Fibroblast of skin of right quadriceps (primary cell): Measurements from ENCODE around the gene ZNF841.
"Not testable (repeated sequence)": the region's sequence is repeated elsewhere in the genome, so short reads cannot be mapped to it uniquely, and the experiment has no call there.

ENCODE experiments used
- DNase-seq: peaks from one replicate; pipeline ENCODE4 v3.0.0-alpha.2; 2013

The ZNF841 gene

GRCh38 chr19:52095172-52096014, at the start of gene ZNF841:
Gene ZNF841 (minus strand): TSS chr19:52095765. CDS start chr19:52084801, 10,964 bp downstream.
- peak; percentile 92 for DNase-seq

DNA sequence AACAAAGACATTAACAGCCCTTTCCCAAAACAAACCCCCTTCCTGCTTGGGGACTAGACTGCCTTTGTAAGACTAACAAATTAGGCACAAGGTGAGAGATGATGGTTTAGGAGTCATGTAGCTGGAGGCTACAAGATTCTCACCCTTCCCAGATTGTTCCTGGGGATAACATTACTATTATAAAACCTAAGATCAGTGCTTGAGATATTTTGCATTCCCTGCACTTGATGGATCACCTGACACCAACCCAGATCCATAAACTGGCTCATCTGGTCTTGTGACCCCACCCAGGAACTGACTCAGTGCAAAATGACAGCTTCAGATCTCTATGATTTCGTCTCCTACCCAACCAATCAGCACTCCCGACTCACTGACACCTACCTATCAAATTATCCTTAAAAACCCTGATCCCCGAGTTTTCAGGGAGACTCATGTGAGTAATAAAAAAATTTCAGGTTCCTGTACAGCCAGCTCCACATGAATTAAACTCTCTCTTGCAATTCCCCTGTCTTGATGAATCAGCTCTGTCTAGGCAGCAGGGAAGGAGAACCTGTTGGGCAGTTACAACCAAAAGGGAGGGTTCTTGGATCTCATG, 46.5 kb upstream of the ZNF841 start:
- no peak for DNase-seq

DNA sequence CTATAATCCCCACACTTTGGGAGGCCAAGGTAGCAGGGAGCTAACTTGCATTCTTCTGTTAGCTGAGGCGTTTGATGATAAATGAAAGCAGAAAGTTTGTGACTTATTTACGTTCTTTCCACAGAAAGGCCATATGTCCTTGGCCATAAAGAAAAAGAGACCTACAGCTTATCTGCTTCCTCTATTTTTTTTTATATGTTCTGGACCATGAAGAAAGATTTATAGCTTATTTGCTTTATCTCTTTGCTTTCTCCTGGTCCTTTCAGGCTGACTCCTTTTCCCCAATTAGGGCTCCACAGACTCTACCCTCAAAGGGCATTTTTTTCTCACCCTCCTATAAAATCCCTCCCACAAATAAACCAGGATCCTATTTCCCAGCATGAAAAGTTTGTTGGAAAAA, 45.6 kb upstream of the ZNF841 start:
- DNase-seq, result no peak

- no peak for DNase-seq
Observed at GRCh38 chr19:52140032-52140710, 44.6 kb upstream of the ZNF841 start.

DNA sequence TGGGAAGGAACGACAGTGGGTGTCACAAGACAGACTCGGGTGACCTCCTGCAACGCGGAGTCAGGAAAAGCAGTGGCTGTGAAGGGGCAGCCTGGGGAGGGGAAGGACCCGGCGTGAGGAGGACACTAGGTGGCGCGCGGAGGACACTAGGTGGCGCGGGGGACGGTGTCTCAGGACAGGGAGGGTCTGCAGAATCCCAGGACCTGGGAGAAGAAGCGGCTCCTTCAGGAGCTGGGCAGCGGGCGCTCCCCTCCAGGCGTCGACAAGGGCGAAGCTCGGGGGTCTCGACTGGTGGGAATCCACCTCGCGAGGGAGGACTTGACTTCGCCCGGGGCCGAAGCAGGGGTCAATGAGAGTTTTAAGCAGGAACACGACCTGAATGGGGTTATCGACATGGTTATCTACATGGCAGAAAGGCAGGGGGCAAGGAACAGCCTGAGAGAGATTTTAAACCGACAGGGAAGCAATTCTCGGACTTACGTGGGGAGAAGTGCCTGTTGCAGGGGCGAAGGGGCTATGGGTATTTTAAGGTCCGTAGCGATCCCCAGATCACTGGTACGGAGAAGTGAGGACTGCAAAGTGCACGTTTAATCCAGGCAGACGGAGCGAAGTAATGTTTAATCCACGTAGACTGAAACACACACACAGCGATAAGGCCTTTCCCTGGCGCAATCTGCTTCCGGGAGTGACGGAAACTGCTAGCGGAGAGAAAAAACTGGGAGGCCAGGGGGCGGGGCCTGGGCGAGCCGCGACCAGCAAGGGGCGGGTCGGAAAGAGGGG, 43.9 kb upstream of the ZNF841 start, which contains the start of gene ZNF616:
ZNF616 (minus strand) TSS at position 687 of the 780 bp plus-strand sequence. CDS start 9,426 bp downstream, outside the sequence.
- peak; percentile 94 for DNase-seq

DNA sequence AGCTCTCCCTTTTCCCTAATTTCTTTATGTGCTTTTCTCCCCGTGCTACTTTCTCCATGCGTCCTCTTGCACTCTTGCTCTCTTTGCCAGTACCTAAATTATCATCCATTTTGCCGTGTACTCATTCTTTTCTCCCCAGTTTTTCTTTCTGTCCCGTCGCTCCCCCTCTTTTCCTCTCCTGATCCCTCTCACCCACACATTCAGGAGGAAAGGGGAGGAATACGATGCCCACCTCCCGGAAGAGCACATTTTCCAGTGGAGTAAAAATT, 43.4 kb upstream of the ZNF841 start:
- no peak for DNase-seq

DNA sequence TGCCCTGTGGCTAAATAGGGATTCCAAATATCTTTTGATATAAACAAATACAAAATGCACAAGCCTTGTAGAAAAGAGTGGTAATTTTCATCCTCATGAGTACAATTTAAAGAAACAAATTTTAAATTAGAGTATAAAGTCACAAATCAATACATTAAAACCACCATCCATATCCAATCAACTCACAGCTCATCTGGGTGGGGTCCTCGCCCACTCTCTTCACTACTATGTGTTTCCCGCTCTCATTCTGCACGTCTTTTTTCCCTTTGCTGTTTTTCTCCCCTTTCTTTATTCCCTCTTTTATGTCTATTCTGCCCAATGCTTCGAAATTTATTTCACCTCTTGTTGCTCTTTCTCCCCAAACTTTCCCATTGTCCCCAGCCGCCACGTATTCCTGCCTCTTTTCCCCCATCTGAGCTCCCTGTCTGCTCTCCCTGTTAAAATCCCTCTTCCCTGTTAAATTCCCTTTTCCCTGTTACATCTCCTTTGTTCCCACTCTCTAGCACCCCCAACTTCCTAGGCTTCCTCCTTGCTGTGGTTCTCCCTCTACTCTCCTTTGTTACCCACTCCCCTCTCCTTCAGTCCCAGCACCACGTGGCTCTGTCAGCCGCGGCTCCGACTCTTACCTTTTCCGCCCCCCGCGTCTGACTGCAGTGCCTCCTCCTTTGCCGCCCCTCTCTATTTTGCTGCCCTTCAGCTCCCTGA, 42.9 kb upstream of the ZNF841 start:
- peak; percentile 34 for DNase-seq

DNA sequence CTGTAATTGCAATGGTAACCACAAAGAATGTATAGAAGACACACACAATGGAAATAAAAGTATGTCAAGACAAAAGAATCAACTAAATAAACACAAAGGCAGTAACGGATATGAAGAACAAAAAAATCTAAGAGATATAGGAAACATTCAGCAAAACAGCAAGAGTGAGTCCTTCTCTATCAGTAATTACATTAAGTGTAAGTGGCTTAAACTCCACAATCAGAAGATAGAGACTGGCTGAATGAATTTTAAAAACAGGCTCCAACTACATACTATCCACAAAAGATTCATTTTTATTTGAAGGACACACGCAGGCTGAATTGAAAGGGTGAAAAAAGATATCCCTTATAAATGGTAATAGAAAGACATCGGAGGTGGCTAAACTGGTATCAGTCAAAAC, 24.7 kb upstream of the ZNF841 start:
- no peak for DNase-seq

GRCh38 chr19:52115526-52116053, 20.0 kb upstream of the ZNF841 start:
- no peak for DNase-seq

DNA sequence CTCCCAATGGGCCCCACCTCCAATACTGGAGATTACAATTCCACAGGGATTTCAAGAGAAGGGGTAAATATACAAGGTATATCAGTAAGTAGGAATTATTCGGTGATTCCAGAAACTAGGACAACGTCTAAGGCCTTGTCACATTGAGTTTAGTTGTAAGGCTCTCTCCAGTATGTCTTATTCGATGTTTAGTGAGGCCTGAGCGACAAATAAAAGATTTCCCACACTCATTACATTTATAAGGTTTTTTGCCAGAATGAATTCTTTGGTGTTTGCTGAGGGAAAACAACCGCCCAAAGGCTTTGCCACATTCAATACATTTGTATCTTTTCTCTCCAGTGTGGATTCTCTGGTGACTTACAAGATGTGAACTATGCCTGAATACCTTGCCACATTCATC, 19.1 kb upstream of the ZNF841 start:
- no peak for DNase-seq

DNA sequence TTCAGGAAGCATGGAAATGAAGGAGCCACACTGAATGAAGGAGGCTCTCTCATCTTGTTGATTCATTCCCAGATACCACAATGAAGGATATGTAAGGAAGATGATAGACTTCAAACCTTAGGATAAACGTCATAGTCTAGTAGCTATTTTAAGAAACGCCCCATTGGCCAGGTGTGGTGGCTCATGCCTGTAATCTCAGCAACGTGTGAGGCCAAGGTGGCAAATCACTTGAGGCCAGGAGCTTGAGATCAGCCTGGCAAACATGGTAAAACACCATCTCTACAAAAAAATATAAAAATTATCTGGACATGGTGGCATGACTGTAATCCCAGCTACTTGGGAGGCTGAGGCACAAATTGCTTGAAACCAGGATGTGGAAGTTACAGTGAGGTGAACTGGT, 17.1 kb upstream of the ZNF841 start:
- DNase-seq, result no peak

- no peak for DNase-seq
Observed at GRCh38 chr19:52110780-52111179, 15.2 kb upstream of the ZNF841 start.

DNA sequence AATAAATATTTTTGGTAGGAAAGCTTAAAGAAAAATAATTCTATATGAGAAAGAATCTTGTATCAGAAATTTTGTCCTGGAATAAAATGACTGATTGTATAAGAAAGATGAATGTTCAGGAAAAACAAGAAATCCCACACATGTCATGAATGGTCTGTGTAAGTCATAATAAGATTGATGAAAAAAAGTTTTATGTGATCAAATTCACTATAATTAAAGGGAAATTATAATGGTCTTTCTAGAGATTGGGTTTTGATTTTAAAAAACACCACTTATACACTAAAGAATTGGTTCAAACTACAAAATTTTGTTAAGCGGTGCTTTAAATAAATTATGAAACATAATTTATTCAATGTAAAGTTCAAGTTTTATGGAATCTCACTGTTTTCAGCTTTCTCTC, 7.2 kb upstream of the ZNF841 start:
- no peak for DNase-seq

GRCh38 chr19:52101866-52102562, 6.4 kb upstream of the ZNF841 start:
- DNase-seq, result no peak

GRCh38 chr19:52099497-52100138, 4.1 kb upstream of the ZNF841 start:
- DNase-seq, result no peak

DNA sequence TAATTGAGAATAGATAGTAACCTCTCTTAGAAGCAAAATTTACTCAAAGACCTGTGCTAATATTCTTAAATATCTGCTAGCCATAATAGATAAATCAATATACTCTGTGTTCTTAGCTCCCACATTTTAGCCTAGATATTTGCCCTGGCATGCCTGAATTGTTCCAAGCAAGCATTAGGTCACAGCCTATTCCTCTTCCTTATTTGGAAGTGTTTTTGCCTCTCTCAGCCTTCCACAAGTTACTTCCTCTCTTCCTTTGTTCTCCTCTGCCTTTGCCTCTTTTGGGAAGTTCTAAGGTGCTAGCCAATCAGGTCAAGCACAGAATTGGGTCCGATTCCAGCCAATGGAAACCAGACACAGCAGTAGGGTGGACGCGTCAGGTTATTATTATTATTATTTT, 851 bp upstream of the ZNF841 start:
- DNase-seq, result not testable (repeated sequence)

- DNase-seq, result no peak
Observed at GRCh38 chr19:52094526-52095130, 937 bp downstream of the ZNF841 start.

- no peak for DNase-seq
Observed at GRCh38 chr19:52086481-52086880, 9.1 kb downstream of the ZNF841 start.

- no peak for DNase-seq
Observed at GRCh38 chr19:52070496-52070895, 25.1 kb downstream of the ZNF841 start.

GRCh38 chr19:52069653-52070052, 25.9 kb downstream of the ZNF841 start:
- no peak for DNase-seq
